Inflammatory macrophage treated with lipopolysaccharide for 4 hours (primary cell): ENCODE results near the gene NASP.

Experiments
- DNase-seq: peaks from one replicate; pipeline ENCODE4 v3.0.0-alpha.2; 2020

The NASP gene, protein sequence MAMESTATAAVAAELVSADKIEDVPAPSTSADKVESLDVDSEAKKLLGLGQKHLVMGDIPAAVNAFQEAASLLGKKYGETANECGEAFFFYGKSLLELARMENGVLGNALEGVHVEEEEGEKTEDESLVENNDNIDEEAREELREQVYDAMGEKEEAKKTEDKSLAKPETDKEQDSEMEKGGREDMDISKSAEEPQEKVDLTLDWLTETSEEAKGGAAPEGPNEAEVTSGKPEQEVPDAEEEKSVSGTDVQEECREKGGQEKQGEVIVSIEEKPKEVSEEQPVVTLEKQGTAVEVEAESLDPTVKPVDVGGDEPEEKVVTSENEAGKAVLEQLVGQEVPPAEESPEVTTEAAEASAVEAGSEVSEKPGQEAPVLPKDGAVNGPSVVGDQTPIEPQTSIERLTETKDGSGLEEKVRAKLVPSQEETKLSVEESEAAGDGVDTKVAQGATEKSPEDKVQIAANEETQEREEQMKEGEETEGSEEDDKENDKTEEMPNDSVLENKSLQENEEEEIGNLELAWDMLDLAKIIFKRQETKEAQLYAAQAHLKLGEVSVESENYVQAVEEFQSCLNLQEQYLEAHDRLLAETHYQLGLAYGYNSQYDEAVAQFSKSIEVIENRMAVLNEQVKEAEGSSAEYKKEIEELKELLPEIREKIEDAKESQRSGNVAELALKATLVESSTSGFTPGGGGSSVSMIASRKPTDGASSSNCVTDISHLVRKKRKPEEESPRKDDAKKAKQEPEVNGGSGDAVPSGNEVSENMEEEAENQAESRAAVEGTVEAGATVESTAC

GRCh38 chr1:45583666-45584350, at the start of gene NASP:
TSS of gene NASP (plus strand) at chr1:45584041. CDS start at chr1:45584147, 106 bp downstream.
- peak; percentile 78 for DNase-seq

- DNase-seq: no peak
Measured at GRCh38 chr1:45535988-45536766, 47.7 kb upstream of the NASP start.

DNA sequence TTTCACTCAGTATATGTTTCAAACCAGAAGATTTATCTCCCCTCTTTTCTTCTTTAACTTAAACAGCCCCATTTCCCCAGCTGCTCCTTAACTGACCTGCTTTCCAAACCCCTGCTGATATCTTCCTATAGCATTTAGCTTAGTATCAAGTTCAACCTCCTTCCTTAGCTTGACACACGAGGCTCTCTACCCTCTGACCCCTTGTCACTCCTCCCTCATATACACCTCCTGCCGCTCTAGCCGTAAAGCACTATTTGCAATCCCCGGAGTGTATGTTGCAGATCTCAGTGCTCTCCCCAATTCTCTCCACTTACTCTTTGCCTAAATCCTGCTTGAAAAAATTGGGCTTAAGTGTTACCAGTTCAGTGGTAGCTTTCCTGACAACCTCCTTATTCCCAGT, 47.0 kb upstream of the NASP start:
- DNase-seq: no peak

GRCh38 chr1:45541193-45541592, 42.6 kb upstream of the NASP start:
- peak; percentile 57 for DNase-seq

- DNase-seq: peak; percentile 88
Measured at GRCh38 chr1:45542591-45542990, 41.2 kb upstream of the NASP start.

- peak; percentile 98 for DNase-seq
Measured at GRCh38 chr1:45543581-45544417, 40.0 kb upstream of the NASP start.

DNA sequence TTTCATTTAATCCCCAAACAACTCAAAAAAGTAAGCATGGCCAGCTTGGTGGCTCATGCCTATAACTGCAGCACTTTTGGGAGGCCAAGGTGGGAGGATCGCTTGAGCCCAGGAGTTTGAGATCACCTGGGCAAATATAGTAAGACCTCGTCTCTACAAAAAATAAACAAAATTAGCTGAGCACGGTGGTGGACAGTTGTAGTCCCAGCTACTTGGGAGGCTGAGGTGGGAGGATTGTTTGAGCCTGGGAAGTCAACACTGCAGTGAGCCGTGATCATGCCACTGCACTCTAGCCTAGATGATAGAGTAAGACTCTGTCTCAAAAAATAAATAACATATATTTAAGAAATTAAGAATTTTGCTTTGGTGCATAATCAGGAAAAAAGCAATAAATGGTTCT, 39.3 kb upstream of the NASP start:
- DNase-seq: no peak

GRCh38 chr1:45545019-45545493, 38.8 kb upstream of the NASP start:
- peak; percentile 58 for DNase-seq

GRCh38 chr1:45545553-45546310, 38.1 kb upstream of the NASP start:
- DNase-seq: no peak

DNA sequence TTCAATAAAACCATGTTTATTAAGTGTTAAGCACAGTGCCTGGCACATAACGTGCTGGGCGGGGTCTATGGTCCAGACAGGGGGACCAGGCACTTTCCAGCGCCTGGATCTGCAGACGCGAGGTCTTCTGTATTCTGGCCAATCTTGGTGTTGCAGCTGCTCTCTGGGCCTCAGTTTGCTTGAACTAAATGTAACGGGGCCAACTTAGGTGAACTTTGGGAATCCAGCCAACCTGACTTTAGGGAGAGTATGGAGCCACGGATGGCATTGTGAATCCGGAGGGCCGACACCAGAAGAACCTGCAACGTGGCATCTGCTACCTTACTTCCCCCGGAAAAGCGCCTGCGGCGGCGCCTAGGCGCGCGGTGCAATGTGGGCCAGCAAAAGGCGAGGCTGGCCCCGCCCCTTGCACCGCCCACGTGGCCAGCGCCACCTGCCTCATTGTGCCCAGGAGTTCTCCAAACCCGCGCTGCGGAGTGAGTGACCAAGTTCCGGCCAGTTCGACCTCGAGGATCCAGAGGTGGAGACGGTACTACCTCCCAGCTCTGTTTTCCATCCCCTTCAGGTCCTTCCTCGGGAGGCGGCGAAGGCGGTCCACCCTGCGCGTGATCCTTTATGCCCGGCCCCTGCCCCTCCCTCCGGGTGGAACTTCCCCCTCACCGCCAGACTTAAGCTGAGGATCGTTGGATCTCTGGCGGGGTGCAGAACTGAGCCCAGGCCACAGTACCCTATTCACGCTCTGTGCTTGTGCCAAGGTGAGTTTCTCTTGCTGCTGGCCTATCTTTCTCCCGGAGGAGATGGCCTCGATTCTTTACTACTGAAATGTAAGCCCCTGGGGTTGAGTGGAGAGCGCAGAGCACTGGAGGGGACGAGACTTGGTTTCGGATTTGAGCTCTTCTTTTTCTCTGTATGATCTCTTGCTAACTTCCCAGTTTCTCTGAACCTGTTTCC, 33.2 kb upstream of the NASP start, which contains the start of gene AKR1A1:
Gene AKR1A1, plus strand, starts transcription at position 426 of the 951 bp plus-strand sequence. CDS start 10,969 bp downstream, outside the sequence.
- DNase-seq: peak; percentile 90

- DNase-seq: no peak
Measured at GRCh38 chr1:45551684-45552083, 32.2 kb upstream of the NASP start.

DNA sequence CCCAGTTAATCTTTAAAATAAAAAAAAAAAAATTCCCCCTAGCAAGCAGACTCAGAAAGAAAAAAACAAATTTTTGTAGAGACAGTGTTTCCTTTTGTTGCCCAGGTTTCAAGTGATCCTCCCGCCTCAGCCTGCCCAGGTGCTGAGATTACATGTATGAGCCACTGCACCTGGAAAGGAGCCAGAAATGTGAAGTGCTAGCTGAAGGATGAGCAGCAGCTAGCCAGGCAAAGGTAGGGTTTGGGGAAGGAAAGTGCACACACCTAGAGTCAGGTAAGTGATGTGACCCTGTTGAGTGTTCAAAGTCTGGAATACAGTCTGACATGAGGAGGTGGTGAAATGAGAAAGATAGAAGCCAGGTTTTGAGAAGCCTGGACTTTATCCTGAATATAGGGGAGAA, 31.5 kb upstream of the NASP start:
- DNase-seq: no peak

GRCh38 chr1:45554198-45554597, 29.6 kb upstream of the NASP start:
- no peak for DNase-seq

- DNase-seq: no peak
Measured at GRCh38 chr1:45557422-45557944, 26.4 kb upstream of the NASP start.

GRCh38 chr1:45563843-45564242, 20.0 kb upstream of the NASP start:
- no peak for DNase-seq

GRCh38 chr1:45566722-45567121, 17.1 kb upstream of the NASP start:
- DNase-seq: peak; percentile 60

DNA sequence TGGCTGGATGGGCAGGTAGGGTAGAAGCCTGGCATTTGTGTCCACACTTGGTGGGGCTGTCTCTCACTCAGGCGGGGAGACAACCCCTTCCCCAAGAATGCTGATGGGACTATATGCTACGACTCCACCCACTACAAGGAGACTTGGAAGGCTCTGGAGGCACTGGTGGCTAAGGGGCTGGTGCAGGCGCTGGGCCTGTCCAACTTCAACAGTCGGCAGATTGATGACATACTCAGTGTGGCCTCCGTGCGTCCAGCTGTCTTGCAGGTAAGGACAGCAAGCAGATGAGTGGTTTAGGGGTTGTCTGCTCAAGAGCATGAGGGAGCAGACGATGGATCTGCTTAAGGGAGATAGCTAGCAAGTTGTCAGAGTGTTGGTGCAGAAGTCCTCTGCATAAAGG, 15.9 kb upstream of the NASP start:
- no peak for DNase-seq

DNA sequence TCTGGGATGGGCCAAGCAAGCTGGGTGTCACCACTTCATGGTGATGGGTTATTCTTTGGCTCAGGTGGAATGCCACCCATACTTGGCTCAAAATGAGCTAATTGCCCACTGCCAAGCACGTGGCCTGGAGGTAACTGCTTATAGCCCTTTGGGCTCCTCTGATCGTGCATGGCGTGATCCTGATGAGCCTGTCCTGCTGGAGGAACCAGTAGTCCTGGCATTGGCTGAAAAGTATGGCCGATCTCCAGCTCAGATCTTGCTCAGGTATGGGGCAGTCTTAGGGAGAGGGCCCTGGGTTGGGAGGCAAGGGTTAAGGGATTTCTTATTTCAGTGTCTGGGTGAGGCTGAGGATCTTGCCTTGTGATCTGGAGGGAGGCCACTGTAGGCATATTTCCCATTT, 15.4 kb upstream of the NASP start:
- no peak for DNase-seq

GRCh38 chr1:45569571-45569961, 14.3 kb upstream of the NASP start:
- no peak for DNase-seq
